Left cardiac atrium (tissue), 4 donors: Measurements from ENCODE around the gene SEC16A. TPM values are rescaled to one million over a fixed set of nuclear protein-coding genes. Genes with fewer than 3 reads are reported as not detected.

Experiments
- ATAC-seq, 2 donors: fragments of 200-7000 bp; cut with Tn5 transposase; one replicate each; pipeline ENCODE4 v1.9.1; 2020; ENCODE audit warnings: mild to moderate bottlenecking in 2 of 2, moderate library complexity in 2 of 2
- DNase-seq: peaks from one replicate; pipeline ENCODE4 v3.0.0-alpha.2; 2020
- intact Hi-C, 2 donors: fragments of 100-400 bp; cut with DNase I; formaldehyde crosslinking; loops; one replicate each; pipeline versions ENCODE4 v1.14.1 to v1.15.1; 2022 to 2023
- total RNA-seq, 2 donors: library from RNA; stranded (reverse); fragmentation: NEBNext Ultra II Directional; extraction: Animal tissue kit (Norgen Biotek cat#: 25700); gene quantifications; one replicate each; pipeline ENCODE4 v1.2.1, GENCODE V29; 2021
- donor health status: DM: no; HTN: yes; CAD: no.
- donor health status: DM: no; HTN: yes; CAD: no; lungs with severe emphysema.
- donor health status: DM: yes; HTN: yes; CAD: no.
- donor health status: Dilated cardiomyopathy.

Gene SEC16A
- total RNA-seq, 2 donors from 2014 or later: 27.4 to 40.8 TPM

- DNase-seq (no peak), ATAC-seq (peak; percentile 29 to 30)
- intact Hi-C loops: loop anchor here (10.0 kb wide), 1 partner anchor 50 kb away; the partner anchor contains the start of gene NOTCH1 (in 2 of the 2)
These were observed 11.8 kb upstream of the SEC16A start for GRCh38 chr9:136494531-136495215.

GRCh38 chr9:136494012-136494411, 11.2 kb upstream of the SEC16A start:
- no peak for DNase-seq
- ATAC-seq: peak; percentile 6 to 8
- intact Hi-C loops: loop anchor here (10.0 kb wide), 1 partner anchor 51 kb away; the partner anchor contains the start of gene NOTCH1 (in 2 of the 2)

- intact Hi-C loops: loop anchor here (10.0 kb wide), 1 partner anchor 51 kb away; the partner anchor contains the start of gene NOTCH1 (in 2 of the 2)
- ATAC-seq: peak; percentile 3 to 12
- no peak for DNase-seq
These were observed 10.7 kb upstream of the SEC16A start for GRCh38 chr9:136493567-136493971.

- intact Hi-C loops: loop anchor here (10.0 kb wide), 1 partner anchor 52 kb away; the partner anchor contains the start of gene NOTCH1 (in 2 of the 2)
- ATAC-seq (peak; percentile 4 to 6), DNase-seq (no peak)
These were observed 10.2 kb upstream of the SEC16A start for GRCh38 chr9:136492978-136493522.

- DNase-seq: no peak
- intact Hi-C loops: loop anchor here (2.0 to 10.0 kb wide), 2 partner anchors 55 to 141 kb away; partner anchors contain the start of gene NOTCH1 (in 2 of the 2)
- ATAC-seq: no peak
These were observed 6.9 kb upstream of the SEC16A start for GRCh38 chr9:136489731-136490130.

GRCh38 chr9:136488247-136489214, 5.7 kb upstream of the SEC16A start:
- intact Hi-C loops: loop anchor here (1.0 to 2.0 kb wide), 2 partner anchors 137 to 142 kb away; no protein-coding TSS in a partner anchor
- DNase-seq: peak; percentile 71

GRCh38 chr9:136487672-136488071, 4.8 kb upstream of the SEC16A start:
- intact Hi-C loops: loop anchor here (1.0 to 2.0 kb wide), 2 partner anchors 138 to 143 kb away; no protein-coding TSS in a partner anchor
- DNase-seq: no peak
- ATAC-seq: no peak

More at GRCh38 chr9:136488247-136489214, 5.7 kb upstream of the SEC16A start:
- peak; percentile 17 to 20 for ATAC-seq

GRCh38 chr9:136486823-136487620, 4.2 kb upstream of the SEC16A start:
- DNase-seq (no peak), ATAC-seq (no peak)
- intact Hi-C loops: no loop called here

GRCh38 chr9:136486131-136486530, 3.3 kb upstream of the SEC16A start:
- ATAC-seq: no peak
- intact Hi-C loops: no loop called here
- DNase-seq: no peak

- DNase-seq (peak; percentile 87), ATAC-seq (peak in 1 of 2 donors; percentile 9)
- intact Hi-C loops: no loop called here
These were observed 2.5 kb upstream of the SEC16A start for GRCh38 chr9:136485049-136486045.

GRCh38 chr9:136484153-136485048, 1.6 kb upstream of the SEC16A start:
- ATAC-seq (no peak), DNase-seq (peak; percentile 59)
- intact Hi-C loops: no loop called here

GRCh38 chr9:136483589-136484152, 831 bp upstream of the SEC16A start:
- peak; percentile 95 for DNase-seq
- ATAC-seq: peak; percentile 63 to 67
- intact Hi-C loops: no loop called here

GRCh38 chr9:136482046-136482792, 621 bp downstream of the SEC16A start:
- DNase-seq (no peak), ATAC-seq (no peak)

GRCh38 chr9:136481558-136481957, 1.3 kb downstream of the SEC16A start:
- intact Hi-C loops: no loop called here
- DNase-seq: no peak
- no peak for ATAC-seq

More at GRCh38 chr9:136482046-136482792, 621 bp downstream of the SEC16A start:
- intact Hi-C loops: no loop called here
